CD4-positive, alpha-beta T cell treated with Interleukin-15 for 4 hours (primary cell): ENCODE data around the gene XPC.
A peak's percentile ranks its signal among the peaks of the same experiment; 100 is the strongest.
"Not testable (repeated sequence)": the region's sequence is repeated elsewhere in the genome, so short reads cannot be mapped to it uniquely, and the experiment has no call there.

ENCODE experiments used
- DNase-seq: peaks from one replicate; pipeline ENCODE4 v3.0.0-alpha.2; 2020; ENCODE audit warnings: low spot score

Gene XPC

DNA sequence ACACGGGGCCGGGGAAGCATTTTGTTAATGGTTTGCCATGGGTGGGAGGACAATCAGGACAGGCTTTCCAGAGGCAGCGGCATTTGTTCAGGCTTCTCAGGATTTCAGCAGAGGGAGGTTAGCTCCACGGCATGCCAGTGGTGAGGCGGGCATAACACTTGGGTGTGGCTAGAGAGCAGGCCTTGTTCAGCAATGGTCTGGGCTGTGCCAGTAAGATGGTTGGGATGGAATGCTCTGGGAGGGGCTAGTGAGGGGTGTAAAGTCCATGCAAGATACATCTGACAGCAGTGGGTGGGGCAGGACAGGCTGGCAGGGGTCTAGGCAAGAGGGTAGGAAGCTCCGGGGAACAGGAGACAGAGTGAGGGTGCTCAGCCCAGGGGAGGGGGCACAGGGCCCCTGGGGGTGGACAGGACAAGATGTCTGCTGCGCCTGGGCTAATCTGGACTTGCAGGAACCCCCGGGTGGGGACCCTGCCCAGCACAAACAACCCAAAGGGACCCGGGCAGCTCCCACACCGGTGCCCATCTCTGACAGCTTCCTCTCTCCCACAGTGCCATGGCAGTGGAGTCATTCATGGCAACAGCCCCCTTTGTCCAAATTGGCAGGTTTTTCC is 45.1 kb downstream of the XPC start:
- no peak for DNase-seq

DNA sequence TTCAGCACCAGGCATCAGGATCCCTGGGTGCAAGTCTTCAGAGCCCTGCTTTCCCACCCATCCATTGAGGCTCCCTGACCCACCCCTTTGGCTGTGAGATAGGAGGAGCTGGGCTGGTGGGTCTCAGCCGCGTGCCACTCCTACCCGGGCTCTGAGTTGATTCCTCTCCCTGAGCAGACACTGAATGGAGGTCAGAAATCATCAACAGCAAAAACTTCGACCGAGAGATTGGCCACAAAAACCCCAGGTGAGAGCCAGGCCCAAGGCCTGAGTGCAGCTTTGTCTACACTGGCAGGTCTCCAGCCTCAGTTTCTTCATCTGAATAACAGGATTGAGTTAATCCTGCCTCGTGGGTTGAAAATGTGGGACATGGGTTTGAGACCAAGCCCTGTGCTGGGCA is 45.7 kb downstream of the XPC start:
- no peak for DNase-seq

DNA sequence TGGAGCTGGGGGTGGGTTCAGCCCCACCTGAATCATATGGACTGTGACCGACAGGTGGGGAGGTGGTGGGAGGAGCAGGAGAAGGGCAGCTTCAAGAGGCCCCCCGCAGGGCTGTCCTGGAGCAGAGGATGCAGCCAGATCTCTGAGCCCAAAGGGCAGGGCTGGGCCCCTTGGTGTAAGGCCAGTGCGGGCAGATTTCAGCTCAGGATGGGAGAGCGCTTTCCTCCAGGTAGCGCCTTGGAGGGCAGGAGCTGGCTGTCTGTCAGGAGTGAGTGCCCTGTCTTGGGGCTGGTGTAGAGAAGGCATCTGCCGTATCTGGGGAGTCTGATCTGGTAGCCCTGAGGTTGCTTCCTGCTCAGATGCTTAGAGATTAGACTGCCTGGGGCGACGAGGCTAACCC is 46.3 kb downstream of the XPC start:
- DNase-seq, result no peak

DNA sequence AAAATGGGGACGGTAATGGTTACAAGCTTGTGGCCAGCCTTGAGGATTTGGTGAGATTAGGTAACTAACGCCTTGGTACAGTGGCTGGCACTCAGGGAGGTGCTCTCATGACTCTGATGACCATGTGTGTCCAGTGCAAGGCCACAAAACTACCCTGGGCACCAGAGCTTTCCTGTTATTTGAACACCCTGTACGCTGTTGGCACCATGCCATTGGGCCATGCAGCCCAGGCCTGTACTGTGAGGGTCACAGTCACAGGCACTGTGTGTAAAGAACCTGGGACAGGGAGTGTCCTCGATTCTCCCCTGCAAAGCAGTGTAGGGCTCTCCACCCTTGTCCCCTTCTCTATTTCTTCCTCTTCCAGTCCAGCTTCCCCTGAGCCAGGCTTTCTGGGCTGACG is 47.3 kb downstream of the XPC start:
- no peak for DNase-seq

DNA sequence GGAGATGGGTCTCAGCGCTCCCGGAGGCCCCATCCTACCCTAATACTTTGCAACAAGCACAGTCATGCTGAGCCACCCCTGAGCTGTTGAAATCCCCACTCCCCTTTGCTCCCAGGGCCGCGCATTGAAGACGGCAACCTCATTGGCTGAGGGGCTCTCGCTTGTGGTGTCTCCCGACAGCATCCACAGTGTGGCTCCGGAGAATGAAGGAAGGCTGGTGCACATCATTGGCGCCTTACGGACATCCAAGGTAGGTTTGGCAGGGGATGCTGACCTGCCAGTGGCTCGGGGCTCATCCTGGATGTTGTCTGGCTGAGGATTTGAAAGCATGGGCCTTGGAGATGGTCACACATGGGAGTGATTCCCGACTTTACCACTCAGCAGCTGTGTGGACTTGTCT is 47.7 kb downstream of the XPC start:
- DNase-seq, result no peak

DNA sequence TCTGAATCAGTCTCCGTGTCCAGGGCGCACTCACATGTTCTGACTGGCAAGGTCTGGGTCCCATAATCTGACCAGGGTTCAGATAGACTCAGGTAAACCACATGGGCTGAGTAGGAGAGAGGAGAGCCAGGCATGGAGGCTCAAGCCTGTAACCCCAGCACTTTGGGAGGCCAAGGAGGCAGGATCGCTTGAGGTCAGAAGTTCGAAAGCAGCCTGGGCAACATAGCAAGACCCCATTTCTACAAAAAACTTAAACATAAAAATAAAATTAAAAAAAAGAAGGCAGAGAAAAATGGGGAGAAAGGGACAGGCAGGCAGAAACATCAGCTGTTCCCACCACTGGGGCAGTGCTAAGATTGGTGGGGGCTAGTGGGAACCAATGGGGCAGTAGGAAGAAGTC is 48.2 kb downstream of the XPC start:
- DNase-seq, result no peak

DNA sequence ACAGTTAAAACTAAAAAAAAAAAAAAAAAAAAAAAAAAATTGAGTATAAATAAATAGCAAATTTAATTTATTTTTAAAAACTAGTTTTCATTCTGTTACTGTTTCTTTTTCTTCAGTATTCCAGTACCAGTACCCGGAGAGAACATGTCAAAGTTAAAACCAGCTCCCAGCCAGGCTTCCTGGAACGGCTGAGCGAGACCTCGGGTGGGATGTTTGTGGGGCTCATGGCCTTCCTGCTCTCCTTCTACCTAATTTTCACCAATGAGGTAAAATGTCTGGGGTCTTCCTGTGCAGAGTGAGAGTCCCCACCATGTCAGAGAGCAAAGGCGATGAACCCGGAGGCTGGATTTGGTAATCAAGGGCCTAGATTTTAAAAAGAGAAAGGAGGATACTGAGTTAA is 49.1 kb downstream of the XPC start:
- no peak for DNase-seq

DNA sequence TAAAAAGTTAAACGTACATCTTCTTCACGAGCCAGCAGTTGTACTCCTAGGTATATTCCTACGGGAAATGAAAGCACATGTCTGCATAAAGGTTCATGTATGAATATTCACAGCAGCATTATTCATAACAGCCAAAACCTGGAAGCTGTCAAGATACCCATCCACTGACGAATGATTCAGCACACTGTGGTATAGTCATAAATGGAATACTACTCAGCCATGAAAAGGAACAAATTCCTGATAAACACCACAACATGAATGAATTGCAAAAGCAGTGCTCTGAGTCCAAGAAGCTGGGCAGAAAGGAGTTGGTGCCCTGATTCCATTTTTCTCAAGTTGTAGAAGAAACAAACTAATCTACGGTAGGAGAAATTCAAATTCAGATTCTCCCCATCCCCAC is 49.7 kb downstream of the XPC start:
- no peak for DNase-seq

DNA sequence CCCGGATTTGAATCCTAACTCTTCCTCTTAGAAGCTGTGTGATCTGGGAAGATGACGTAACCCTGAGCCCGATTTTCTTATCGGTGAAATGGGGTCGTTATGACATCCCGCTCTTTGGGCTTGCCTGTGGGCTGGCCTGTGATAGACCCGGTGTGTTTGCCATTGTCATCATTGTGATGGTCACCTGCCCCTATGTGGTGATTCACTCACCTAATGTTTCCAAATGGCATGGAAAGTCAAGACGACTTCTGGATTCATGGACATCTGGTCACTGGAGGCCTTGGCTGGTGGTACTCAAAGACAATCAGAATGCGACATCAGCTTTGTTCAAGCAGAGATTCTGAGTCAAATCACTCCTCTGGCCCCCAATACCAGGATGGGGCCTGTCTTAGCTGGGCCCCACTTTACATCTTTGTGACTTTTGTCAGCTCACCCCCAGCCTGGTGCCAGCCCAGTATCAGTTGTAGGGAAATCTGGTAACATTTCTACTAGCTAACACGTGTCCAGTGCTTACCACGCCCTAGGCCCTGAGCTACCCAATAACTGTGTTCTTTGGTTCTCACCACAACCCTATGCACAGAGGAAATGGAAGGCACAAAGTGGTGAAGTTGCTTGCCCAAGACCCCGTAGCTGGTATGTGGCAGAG is 50.8 kb downstream of the XPC start:
- DNase-seq, result no peak

DNA sequence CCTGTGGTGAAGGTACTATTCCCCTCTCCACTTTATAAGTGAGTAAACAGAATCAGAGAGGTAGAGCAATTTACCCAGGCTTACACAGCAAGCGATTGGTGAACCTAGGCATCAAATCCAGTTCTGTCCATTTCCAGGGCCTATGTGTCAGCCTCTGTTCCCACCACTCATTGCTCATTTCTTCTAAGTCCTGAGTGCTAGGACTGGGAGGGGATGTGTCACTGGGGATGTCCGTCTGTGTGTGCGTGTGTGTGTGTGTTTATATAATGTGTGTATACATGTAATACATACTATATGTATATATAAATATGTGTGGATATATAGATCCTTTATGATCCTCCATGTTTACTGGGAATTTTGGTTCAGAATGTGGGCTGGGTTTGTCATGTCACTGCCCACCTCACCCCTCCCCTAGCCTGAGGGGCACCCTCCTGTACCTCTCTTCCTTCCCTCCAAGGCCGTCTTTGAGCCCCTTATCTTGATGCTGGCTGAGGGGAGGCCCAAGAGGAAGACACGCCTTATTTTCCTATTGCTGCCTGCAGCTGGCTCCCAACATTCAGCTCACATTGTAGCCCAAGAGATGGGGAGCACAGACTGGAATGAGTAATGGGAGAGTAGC is 51.4 kb downstream of the XPC start:
- DNase-seq, result no peak

DNA sequence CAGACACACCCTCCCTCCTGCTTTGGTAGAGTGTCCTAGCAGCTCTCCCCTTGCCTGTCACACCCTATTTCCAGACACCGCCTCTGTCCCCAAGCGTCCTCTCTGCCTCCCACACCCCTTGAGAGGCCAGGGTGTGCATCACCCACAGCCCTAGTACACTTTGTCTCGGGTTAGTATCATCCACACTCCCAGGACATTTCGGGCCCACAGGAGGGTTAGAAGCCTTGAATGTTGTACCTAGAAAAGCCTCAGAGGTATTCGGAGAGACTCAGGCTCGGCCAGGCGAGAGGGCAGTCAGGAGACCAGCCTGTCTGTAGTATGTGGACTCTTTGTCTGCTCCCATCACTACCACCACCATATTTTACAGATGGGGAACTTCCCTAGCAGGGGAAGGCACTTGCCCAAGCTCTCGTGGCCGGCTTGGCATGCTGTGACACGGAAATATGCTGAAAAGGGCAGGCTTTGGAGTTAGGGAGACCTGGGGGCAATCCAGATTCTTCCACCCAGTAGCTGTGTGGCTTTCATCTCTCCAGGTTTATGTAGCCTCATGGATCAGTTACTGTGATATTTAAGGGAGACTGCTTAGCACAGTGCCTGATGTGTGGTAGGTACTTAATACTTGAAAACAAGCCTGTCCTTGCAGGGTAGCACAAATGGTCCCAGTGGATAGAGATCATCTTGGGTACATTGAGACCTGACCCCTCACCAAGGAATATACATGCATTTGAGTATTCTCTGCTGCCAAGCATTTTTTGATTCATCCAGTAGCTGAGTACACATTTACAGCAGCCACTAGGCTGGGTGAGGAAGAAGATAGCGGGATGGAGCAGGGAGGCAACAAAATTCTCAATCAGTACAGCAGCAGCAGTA is 52.1 kb downstream of the XPC start:
- no peak for DNase-seq

DNA sequence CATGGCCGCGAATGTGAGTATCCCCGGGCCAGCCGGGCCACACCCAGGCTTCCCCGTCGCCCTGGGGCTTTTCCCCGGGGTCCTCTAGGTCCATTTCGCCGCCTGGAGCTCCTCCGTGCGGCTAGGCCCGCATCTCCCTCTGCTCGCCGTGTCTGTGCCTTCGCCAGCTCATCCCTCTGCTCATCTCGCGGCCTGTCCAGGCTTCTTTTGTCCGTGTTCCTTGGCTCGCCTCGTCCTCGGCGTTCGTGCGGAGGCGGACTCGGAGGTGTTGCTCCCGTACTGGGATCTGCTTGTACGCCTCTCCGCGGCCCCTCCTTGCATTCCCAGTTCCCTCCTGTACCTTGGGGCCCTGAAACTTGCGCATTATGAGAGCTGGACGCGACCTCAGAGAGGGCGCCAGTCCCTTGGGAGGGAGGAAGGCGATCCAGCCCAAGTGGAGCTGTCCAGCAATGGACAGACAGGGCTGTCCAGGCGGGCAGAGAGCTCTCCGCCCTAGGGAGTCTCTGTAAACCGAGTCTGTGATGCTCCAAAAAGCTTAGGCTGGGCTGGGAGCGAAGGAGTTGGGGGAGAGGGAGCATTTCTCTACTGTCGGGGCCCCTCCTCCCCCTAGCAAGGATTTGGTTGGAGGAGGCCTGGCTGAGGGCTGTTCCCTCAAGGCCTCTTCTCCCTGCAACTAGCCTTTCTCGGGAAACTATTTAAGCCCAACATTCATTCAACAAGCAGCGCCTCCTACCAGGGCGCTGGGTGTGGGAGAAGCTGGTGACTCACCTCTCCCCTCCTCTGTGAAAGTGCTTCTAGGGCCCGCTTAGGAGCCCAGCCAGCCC is 53.0 kb downstream of the XPC start:
- DNase-seq, result peak; percentile 78

DNA sequence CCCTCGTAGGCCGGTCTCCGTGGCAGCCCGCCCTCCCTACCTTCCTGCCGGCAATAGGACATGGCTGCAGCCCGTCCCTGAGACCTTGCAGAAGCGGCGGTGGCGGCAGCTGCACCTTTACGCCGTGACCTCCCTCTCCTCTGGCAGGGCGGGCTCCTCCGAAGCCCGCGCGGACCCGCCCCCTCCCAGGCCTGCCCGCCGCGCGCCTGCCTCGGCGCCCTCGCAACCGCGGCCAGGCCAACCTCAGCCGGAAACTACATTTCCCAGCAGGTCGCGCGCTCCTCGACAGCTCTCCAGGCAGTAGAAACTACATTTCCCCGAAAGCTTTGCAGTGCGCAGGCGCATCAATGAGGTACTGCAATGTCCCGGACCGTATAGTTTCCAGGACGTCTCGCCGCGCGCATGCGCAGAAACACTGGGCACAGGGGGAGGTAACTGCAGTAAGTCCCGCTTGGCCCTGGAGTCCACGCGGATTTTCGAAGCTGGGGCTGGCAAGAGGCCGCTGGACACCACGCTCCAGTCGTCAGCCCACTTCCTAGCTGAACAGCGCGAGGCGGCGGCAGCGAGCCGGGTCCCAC is 53.7 kb downstream of the XPC start, which contains the start of the genes CHCHD4 and TMEM43:
Gene CHCHD4 (minus strand): TSS at position 256 of the 578 bp plus-strand sequence. CDS start 194 bp downstream, at position 62.
Gene TMEM43 (plus strand): TSS at position 438 of the 578 bp plus-strand sequence. CDS start 142 bp downstream, outside the sequence.
- peak; percentile 99 for DNase-seq

DNA sequence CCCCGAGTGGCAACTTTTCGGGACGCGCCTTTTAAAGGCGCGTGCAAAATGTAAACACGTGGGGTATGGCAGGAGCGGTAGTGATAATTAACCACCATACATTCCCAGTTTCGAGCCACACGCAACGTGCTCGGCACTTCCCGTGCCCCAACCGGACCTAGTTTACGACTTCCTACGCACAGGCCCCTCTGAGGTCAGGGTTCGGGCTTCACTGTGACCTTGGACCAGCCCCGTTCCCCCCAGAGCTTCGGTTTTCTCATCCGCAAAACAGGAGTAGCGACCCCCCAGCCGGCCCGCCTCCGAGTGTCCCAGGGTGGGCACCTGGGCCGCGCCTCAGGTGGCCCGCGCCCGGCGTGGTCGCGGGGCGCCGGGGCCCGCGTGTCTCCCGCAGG is 54.2 kb downstream of the XPC start:
- DNase-seq, result peak; percentile 62

DNA sequence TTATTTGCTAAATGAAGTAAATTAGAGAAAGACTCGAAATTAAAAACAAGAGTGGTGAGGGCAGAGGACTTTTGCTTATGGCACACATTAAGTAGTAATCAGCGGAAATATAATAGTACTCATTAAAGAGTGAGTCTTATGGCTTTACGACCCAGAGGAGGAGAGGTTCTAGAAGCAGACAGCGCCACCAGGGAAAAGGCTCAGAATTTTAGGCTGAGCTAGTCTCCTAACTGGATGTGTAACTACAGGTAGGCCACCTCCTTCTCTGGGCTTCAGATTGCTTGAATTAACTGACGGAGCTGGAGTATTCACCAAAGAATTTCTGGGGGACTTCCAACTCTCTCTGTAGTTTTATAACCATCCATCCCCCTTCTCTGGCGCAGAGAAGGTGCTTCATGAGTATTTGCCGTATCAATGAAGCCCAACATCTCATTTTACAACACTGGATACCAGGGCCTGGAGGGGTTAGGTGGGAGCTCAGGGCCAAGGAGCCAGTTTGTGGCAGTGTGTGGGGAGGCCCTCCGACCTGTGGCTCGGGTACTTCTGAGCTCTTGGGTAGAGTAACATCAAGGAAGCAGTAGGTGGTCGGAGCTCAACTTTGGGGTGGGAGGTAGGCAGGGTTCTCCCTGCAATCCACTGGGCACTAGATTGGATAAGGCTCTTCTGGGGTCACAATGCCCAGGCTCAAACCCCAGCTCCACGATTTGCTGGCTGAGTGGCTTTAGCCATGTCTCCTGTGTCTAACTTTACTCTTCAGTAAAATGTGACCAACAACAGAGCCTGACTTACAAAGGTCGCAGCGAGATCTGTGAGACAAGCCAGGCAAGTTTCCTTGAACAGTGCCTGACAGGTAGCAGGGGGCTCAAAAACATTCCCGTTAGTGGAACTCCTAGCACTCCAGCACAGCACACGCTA is 54.8 kb downstream of the XPC start:
- DNase-seq, result no peak

DNA sequence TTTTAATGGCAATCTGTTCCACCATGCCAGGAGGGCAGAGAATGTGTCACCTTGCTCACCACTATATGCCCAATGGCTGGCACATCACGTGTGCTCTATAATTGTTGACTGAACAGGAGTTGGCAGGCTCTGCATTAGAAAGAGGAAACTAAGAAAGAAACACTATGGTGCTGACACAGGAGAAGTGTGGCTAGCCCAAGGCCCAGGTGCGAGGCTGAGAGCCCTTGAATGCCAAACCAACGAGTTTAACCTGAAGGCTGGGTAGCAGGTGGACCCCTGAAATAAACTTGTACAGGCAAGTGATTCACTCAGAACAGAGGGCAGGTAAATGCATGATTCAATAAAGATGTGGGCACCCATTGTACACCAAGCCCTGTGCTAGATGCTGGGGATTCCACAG is 56.1 kb downstream of the XPC start:
- no peak for DNase-seq

DNA sequence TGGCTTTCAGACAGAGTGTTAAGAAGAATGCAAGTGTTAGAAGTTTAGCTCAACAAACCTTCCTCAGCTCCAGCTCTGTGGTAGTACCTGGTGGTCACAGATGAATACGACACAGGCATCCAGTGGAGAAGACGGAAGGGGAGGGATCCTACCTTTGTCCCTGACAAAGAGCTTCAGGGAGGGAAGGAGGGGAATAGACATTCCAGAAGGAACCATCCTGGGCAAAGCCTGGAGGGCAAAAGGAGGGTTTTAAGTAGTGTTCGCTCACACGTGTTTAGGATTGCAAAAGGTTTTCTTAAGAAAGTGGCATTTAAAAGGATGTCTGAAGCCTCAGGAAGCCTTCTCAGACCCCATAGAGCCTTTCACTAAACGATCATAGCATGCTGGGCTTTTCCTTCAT is 56.5 kb downstream of the XPC start:
- no peak for DNase-seq

DNA sequence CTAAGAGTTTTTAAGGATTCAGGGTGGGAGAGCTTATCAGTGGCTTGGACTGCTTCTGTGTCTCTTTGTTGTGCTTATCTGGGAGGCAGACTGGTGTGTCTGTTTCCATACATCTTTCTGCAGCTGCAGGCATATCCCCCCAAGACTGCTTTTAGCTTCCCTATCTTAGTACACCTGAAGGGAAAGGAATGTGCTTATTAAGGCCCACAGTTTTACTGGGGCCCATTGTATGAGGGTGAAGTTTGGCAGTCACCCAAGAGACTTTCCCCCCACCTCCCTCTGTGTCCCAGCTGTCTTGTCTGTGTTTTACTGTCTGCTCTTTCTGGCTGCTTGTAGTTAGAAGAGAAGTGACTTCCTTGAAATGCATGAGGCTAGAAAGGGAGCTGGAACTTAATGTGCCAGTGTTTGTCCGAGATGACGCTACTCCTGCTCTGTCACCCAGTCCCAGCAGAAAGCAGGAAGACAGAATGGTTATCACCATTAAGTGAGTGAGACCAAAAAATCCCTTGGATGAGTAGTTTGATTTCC is 57.4 kb downstream of the XPC start:
- not testable (repeated sequence) for DNase-seq

DNA sequence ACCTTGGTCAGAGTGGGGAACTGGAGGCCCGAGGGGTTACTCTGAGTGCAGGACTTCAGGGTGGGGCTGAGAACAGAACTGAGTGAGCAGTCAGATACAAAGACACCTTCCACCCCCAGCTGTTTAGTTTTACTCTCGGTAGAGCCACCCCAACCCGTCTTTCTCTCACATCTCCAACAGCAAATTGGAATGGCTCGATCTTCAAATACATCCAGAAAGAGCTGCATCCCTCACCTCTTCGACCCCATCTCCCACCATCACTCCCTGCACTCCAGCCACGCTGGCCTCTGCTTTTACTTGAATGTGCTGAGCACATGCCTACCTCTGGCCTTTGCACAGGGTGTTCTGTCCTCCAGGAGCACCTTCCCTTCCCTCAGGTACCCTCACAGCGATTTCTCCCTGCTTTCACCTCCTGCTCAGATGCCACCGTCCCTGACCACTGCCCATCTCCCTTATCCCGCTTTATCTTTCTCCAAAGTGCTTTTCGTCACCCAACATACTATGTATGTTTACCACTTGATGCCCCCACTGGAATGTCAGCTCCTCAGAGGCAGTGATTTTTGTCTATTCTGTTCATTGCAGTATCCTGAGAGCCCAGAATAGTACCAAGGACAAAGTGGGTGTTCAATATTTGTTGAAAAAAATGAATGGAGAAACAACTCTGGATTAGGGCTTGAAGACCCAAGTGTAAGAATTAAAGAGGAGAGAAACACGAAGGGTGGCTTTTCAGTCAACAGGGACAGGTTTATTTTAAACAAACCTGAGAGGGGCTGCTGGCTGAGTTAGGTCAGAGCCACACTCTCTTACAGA is 58.1 kb downstream of the XPC start:
- DNase-seq, result no peak
